ENCODE results near the gene LIMS3.
"Not testable (repeated sequence)": the region's sequence is repeated elsewhere in the genome, so short reads cannot be mapped to it uniquely, and the experiment has no call there.

DNA sequence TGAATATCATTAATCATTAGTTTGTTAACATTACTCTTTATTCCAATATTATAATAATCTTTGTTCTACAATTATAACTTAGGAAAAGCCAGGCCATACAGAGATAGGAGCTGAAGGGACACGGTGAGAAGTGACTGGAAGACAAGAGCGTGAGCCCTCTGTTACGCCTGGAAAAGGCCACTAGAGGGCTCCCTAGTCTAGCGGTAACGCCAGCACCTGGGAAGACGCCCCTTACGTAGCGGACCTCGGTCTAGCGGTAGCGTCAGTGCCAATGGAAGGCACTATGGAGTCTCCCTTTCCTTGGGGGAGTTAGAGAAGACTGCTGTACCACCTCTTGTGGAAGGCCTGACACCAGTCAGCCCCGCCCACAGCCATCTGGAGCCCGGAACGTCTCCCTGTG, 71.4 kb downstream of the LIMS3 start:
- TF ChIP-seq, protein P1, sequence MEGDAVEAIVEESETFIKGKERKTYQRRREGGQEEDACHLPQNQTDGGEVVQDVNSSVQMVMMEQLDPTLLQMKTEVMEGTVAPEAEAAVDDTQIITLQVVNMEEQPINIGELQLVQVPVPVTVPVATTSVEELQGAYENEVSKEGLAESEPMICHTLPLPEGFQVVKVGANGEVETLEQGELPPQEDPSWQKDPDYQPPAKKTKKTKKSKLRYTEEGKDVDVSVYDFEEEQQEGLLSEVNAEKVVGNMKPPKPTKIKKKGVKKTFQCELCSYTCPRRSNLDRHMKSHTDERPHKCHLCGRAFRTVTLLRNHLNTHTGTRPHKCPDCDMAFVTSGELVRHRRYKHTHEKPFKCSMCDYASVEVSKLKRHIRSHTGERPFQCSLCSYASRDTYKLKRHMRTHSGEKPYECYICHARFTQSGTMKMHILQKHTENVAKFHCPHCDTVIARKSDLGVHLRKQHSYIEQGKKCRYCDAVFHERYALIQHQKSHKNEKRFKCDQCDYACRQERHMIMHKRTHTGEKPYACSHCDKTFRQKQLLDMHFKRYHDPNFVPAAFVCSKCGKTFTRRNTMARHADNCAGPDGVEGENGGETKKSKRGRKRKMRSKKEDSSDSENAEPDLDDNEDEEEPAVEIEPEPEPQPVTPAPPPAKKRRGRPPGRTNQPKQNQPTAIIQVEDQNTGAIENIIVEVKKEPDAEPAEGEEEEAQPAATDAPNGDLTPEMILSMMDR (IDR thresholded peaks at IDR 0.05): not testable (repeated sequence)
- not testable (repeated sequence) for TF ChIP-seq POLR2A (IDR thresholded peaks at IDR 0.05)

Data from Peyer's patch (tissue), 4 donors.